Measurements from ENCODE around the gene NUMB.

DNA sequence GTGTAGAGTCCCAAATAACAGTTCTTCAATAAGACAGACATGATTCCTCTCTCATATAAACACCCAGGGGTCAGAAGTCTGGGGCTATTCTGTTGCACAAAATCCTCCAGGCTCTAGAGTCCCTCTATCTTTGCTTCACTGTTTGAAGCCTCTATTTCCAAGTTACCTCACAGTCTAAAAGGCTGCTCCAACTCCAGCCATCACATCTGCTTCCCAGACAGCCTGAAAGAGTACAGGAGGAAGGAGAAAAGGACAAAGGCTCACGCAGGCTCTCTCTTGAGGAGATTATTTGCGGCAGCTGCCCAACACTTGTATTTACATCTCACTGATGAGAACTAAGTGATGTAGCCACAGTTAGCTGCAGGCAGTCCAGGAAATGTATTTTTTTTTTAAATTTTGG, 214.6 kb downstream of the NUMB start:
- TF ChIP-seq SP1 (IDR thresholded peaks at IDR 0.05) (no peak), GABPA (IDR thresholded peaks at IDR 0.05 in 1 of 2, conservative IDR thresholded peaks at IDR 0.05 in 1 of 2) (no peak), TAF1 (conservative IDR thresholded peaks at IDR 0.05) (no peak), EGR1 (IDR thresholded peaks at IDR 0.05; ENCODE audit: low read depth in 2 of 2) (no peak), YY1 (IDR thresholded peaks at IDR 0.05) (no peak)
- TF ChIP-seq, protein P1, sequence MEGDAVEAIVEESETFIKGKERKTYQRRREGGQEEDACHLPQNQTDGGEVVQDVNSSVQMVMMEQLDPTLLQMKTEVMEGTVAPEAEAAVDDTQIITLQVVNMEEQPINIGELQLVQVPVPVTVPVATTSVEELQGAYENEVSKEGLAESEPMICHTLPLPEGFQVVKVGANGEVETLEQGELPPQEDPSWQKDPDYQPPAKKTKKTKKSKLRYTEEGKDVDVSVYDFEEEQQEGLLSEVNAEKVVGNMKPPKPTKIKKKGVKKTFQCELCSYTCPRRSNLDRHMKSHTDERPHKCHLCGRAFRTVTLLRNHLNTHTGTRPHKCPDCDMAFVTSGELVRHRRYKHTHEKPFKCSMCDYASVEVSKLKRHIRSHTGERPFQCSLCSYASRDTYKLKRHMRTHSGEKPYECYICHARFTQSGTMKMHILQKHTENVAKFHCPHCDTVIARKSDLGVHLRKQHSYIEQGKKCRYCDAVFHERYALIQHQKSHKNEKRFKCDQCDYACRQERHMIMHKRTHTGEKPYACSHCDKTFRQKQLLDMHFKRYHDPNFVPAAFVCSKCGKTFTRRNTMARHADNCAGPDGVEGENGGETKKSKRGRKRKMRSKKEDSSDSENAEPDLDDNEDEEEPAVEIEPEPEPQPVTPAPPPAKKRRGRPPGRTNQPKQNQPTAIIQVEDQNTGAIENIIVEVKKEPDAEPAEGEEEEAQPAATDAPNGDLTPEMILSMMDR (IDR thresholded peaks at IDR 0.05; ENCODE audit: low read depth, low read length, missing input control), result no peak
- TF ChIP-seq, protein P2, sequence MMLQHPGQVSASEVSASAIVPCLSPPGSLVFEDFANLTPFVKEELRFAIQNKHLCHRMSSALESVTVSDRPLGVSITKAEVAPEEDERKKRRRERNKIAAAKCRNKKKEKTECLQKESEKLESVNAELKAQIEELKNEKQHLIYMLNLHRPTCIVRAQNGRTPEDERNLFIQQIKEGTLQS (IDR thresholded peaks at IDR 0.05), result no peak
- TF ChIP-seq, protein P3, sequence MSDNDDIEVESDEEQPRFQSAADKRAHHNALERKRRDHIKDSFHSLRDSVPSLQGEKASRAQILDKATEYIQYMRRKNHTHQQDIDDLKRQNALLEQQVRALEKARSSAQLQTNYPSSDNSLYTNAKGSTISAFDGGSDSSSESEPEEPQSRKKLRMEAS (IDR thresholded peaks at IDR 0.05), result no peak
